ENCODE data around the gene C1D. TPM values are rescaled to one million over a fixed set of nuclear protein-coding genes. Genes with fewer than 3 reads are reported as not detected.

Gene C1D, protein sequence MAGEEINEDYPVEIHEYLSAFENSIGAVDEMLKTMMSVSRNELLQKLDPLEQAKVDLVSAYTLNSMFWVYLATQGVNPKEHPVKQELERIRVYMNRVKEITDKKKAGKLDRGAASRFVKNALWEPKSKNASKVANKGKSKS
- total RNA-seq = 19.5 TPM
- long read RNA-seq, transcript C1D-204 (5 exons, 736 nt) = major isoform, 5 of 13 reads
- long read RNA-seq, partial matches to known transcripts = 0 of 13 reads
- long read RNA-seq, other reads (novel, unspliced or antisense) = 4 of 13 reads

DNA sequence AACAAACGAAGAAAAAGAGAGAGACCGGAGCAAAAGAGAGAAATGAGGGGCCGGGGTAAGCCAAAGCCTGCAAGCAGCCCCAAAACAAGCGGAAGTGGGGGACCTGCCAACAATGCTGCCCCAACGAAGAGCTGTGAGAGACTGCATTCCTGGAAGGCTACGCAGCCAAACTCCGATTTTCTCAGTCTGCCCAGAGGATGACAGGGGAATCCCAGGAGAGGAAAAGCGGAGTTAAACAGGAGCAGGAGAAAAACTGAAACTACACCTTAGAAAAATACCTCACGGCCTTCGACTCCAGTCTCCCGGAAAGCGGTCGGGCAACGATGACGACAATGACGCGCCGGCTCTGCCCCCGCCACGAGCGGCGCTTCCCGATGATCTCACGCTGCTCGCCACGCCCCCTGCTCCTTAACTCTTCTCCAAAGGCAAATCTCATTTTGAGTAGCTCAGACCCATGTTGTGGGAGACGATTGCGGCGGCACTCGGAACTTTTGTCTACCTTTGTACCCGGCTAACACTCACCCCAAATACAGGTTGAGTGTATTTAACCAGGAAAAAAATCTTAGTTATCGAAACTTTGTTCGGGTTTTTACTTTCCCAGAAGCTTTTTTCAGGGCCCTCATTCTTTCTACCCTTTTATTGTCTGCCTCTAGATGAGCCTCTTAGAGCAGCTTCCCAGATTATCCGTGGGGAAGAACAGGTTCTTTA is at the start of gene C1D:
C1D (minus strand) TSS at position 325 of the 708 bp plus-strand sequence. CDS start 15,694 bp downstream, outside the sequence.
- no peaks in the 10 kb centered on the region for H3K27me3 ChIP-seq
- ATAC-seq (peak; percentile 100), DNase-seq (peak; percentile 97)
- peak within 1 kb of the TSS; percentile 83 for H3K4me3 ChIP-seq
- no peaks in the 10 kb centered on the region for H3K9me3 ChIP-seq
- intact Hi-C loops (cut with DNase I) = no loop called here
- H3K36me3 ChIP-seq = no peaks in the 10 kb centered on the region
- H3K27ac ChIP-seq = peak within 1 kb of the TSS; percentile 96
- H3K4me1 ChIP-seq = peaks cover 31% of the 10 kb centered on the region
- TF ChIP-seq, protein P1, sequence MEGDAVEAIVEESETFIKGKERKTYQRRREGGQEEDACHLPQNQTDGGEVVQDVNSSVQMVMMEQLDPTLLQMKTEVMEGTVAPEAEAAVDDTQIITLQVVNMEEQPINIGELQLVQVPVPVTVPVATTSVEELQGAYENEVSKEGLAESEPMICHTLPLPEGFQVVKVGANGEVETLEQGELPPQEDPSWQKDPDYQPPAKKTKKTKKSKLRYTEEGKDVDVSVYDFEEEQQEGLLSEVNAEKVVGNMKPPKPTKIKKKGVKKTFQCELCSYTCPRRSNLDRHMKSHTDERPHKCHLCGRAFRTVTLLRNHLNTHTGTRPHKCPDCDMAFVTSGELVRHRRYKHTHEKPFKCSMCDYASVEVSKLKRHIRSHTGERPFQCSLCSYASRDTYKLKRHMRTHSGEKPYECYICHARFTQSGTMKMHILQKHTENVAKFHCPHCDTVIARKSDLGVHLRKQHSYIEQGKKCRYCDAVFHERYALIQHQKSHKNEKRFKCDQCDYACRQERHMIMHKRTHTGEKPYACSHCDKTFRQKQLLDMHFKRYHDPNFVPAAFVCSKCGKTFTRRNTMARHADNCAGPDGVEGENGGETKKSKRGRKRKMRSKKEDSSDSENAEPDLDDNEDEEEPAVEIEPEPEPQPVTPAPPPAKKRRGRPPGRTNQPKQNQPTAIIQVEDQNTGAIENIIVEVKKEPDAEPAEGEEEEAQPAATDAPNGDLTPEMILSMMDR (IDR thresholded peaks at IDR 0.05) = no peak

DNA sequence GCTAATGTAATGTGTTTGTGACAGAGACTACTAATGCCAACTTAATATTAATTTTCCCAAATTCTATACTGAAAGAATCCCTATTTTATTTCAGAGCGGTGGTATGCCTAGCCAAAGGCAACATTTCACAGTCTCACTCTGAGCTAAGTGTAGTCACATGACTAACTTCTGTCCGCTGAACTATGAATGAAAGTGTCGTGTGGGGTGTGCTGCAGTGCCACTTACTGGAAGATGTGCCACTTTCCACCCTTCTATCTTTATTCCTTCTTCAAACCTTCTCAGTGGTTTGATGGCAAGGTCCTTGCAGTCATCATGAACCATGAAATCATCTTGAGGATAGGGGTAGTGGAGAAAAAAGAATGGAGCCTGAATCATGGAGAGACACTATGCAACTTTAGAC is 47.3 kb upstream of the C1D start:
- Histone ChIP-seq H3K36me3 (no peaks in the 10 kb centered on the region), H3K27ac (no peak overlapping the region), H3K4me1 (no peaks in the 10 kb centered on the region), H3K4me3 (no peak overlapping the region), H3K27me3 (no peaks in the 10 kb centered on the region), H3K9me3 (peaks cover 5% of the 10 kb centered on the region)
- ATAC-seq = peak; percentile 74
- intact Hi-C loops (cut with DNase I) = no loop called here
- TF ChIP-seq, protein P1 (IDR thresholded peaks at IDR 0.05) = no peak
- DNase-seq = no peak

DNA sequence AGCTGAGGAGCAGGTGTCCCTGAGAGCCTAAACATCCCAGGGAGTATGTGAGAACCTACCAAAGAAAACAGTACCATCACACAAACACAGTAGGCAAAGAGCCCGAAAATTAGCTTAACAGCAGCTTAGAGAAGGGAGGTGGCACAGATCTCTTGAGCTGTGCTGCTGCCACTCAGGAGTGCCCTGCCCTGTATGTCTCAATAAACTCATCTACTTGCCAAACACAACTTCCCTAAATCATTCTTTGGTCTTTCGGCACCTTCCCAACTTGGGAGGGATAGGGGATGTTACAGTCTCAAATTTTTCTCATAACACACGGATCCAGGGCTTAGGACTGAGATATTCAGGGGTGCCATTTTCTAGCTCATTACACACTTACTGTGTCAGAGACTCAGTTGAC is 45.3 kb upstream of the C1D start:
- Histone ChIP-seq H3K27ac (no peak overlapping the region), H3K36me3 (no peaks in the 10 kb centered on the region), H3K9me3 (peaks cover 5% of the 10 kb centered on the region), H3K4me3 (no peak overlapping the region), H3K4me1 (no peaks in the 10 kb centered on the region), H3K27me3 (no peaks in the 10 kb centered on the region)
- intact Hi-C loops (cut with DNase I) = no loop called here
- DNase-seq (no peak), ATAC-seq (peak; percentile 81)
- TF ChIP-seq, protein P1 (IDR thresholded peaks at IDR 0.05) = no peak

DNA sequence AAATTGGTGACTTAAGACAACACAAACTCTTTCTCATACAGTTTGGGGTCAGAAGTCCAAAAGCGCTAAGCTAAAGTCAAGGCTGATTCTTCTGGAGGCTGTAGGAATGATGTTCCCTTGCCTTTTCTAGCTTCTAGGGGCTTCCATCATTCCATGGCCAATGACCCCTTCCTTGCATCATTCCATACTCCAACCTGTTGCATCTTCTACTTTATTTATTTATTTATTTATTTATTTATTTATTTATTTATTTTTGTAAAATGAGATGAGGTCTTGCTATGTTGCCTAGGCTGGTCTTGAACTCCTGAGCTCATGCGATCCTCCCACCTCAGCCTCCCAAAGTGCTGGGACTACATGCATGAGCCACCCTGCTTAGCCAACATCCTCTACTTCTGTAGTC is 44.7 kb upstream of the C1D start:
- H3K9me3 ChIP-seq = peaks cover 5% of the 10 kb centered on the region
- no peaks in the 10 kb centered on the region for H3K27me3 ChIP-seq
- TF ChIP-seq, protein P1 (IDR thresholded peaks at IDR 0.05) = no peak
- H3K36me3 ChIP-seq = no peaks in the 10 kb centered on the region
- H3K4me1 ChIP-seq = no peaks in the 10 kb centered on the region
- H3K4me3 ChIP-seq = no peak overlapping the region
- intact Hi-C loops (cut with DNase I) = no loop called here
- DNase-seq (no peak), ATAC-seq (no peak)
- H3K27ac ChIP-seq = no peak overlapping the region

DNA sequence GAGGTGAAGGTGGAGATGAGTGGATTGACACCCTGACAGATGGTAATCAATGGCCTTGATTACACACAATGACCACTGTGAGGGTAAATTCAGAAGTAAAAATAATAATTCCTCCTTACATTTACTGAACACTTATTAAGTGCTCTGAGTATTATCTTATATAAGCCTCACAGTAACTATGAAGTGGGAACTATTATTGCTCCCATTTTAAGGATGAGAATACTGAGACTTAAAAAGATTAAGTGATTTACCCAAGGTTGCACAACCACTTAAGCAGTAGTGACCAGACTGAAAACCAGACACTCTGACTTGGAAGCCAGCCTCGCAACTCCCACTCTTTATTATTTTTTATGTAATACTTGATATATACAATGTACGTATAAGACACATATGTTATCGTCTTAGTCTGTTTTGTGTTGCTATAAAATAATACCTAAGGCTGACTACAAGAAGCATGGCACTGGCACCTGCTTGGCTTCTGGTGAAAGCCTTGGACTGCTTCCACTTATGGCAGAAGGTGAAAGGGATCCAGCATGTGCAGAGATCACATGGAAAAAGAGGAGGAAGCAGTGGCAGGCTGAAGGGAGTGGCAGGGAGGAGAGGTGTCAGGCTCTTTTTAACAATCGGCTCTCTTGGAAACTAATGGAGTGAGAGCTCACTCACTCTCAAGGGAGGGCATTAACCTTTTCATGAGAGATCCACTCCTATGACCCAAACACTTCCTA is 41.5 kb upstream of the C1D start:
- no peak for ATAC-seq
- Histone ChIP-seq H3K9me3 (peaks cover 5% of the 10 kb centered on the region), H3K4me1 (no peaks in the 10 kb centered on the region), H3K36me3 (no peaks in the 10 kb centered on the region), H3K27me3 (no peaks in the 10 kb centered on the region), H3K27ac (no peak overlapping the region), H3K4me3 (no peak overlapping the region)
- no peak for DNase-seq
- intact Hi-C loops (cut with DNase I) = no loop called here
- TF ChIP-seq, protein P1 (IDR thresholded peaks at IDR 0.05) = no peak

Measured in upper lobe of right lung (tissue), 1 donor.